PFSK-1 (cell line): Measurements from ENCODE around the gene PATE4.

Source experiments
- POLR2AphosphoS5 ChIP-seq: IDR thresholded peaks from 2 replicates; pipeline ENCODE4 v1.6.1; 2012; ENCODE audit warnings: low read depth, mild to moderate bottlenecking, control low read depth, low read length, moderate library complexity
- REST ChIP-seq, 2 experiments: IDR thresholded peaks; 2 replicates each; pipeline versions ENCODE4 v1.6.1 to v1.8.0; 2011 to 2012; ENCODE audit warnings: low read depth in 2 of 2, low read length in 2 of 2, control low read depth in 1 of 2, inconsistent platforms in 1 of 2, mild to moderate bottlenecking in 1 of 2, moderate library complexity in 1 of 2; ENCODE audit not compliant: insufficient read depth in 1 of 2

- no peak for TF ChIP-seq POLR2AphosphoS5
- TF ChIP-seq REST (IDR thresholded peaks at IDR 0.05; ENCODE audit: insufficient read depth in 1 of 2, low read depth in 2 of 2, low read length in 2 of 2): no peak
These were observed 39.0 kb downstream of the PATE4 start for GRCh38 chr11:125872138-125872491.
